Astrocyte (in vitro differentiated cells and primary cell): Measurements from ENCODE around the gene AMPD1.

Experiments used
- CTCF ChIP-seq: IDR thresholded peaks from 2 replicates; pipeline ENCODE4 v1.5.1; 2011; ENCODE audit warnings: low read depth, mild to moderate bottlenecking, inconsistent platforms, low read length, moderate library complexity; ENCODE audit not compliant: insufficient read depth
- EZH2 ChIP-seq: IDR thresholded peaks from 2 replicates; pipeline ENCODE4 v1.6.1; 2012; ENCODE audit warnings: mild to moderate bottlenecking, low read length, inconsistent platforms; ENCODE audit not compliant: insufficient read depth

- TF ChIP-seq EZH2 (no peak), CTCF (no peak)
These were observed 17.6 kb upstream of the AMPD1 start for GRCh38 chr1:114712977-114713376.
